COR-L47 (cell line): Measurements from ENCODE around the gene CALHM6.

Source experiments
- DNase-seq: peaks from one replicate; lab custom pipeline; 2025; lab: John Stamatoyannopoulos, UW

The CALHM6 gene

GRCh38 chr6:116446399-116446798, 14.8 kb upstream of the CALHM6 start:
- DNase-seq = no peak

DNA sequence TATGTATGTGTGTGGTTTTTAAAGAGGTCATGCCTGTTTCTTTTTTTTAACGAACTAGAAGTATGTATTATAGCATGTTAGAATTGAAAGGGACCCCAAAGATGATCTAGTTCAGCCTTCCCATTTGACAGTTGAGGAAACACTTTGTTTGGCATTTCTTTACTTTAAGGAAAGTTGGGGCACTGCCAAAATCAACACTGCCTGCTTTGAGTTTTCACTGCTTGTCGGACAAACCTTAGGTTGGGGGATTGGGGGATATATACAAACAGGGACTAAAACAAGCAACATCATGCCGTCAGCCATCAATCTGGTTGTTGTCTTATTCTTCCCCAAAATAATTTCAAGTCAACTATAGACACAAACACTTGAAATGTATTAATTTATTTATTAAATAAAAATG, 14.1 kb upstream of the CALHM6 start:
- no peak for DNase-seq

- no peak for DNase-seq
Observed at GRCh38 chr6:116447496-116448011, 13.6 kb upstream of the CALHM6 start.

GRCh38 chr6:116449565-116449964, 11.6 kb upstream of the CALHM6 start:
- no peak for DNase-seq

GRCh38 chr6:116450185-116450710, 10.9 kb upstream of the CALHM6 start:
- DNase-seq = no peak

- DNase-seq = no peak
Observed at GRCh38 chr6:116450769-116451740, 10.1 kb upstream of the CALHM6 start.

DNA sequence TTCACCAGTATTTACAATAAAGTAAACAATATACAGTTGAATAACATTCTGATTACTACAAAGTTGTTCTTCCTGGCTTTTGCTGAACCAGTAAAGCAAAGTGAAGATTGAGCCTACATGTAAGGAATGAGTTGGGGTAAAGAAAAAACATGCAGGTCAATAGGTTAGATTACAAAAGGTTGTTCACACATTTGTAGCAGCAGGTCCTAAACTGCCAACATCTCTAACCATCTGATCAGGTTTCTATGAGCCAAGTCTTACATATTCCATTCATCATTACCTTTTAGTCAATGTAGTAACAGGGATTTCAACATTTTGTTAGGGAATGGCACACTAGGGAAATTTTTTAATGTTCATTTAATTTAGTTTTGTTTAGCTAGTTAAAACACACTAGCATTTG, 9.3 kb upstream of the CALHM6 start:
- no peak for DNase-seq

- no peak for DNase-seq
Observed at GRCh38 chr6:116452531-116452930, 8.6 kb upstream of the CALHM6 start.

GRCh38 chr6:116456106-116456505, 5.1 kb upstream of the CALHM6 start:
- DNase-seq = no peak

- no peak for DNase-seq
Observed at GRCh38 chr6:116456927-116457326, 4.2 kb upstream of the CALHM6 start.

DNA sequence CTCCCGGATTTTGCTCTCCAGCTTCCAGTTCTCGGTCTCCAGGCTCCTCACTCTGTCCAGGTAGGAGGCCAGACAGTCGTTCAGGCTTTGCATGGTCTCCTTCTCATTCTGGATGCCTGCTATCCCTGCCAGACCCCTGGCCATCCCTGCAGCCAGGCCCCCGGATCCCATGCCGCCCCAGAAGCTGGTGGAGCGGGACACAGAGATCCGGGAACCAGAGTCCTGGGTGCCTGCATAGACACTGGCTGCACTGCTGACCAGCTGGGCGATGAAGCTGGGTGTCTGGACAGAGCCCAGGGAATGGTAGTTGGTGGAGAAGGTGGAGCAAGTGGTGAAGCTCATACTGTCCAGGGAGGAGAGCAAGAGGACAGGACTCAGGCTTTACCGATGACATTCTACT, 2.9 kb upstream of the CALHM6 start:
- DNase-seq = no peak

- DNase-seq = no peak
Observed at GRCh38 chr6:116459927-116460326, 1.2 kb upstream of the CALHM6 start.

GRCh38 chr6:116461932-116462885, 1.0 kb downstream of the CALHM6 start:
- no peak for DNase-seq

DNA sequence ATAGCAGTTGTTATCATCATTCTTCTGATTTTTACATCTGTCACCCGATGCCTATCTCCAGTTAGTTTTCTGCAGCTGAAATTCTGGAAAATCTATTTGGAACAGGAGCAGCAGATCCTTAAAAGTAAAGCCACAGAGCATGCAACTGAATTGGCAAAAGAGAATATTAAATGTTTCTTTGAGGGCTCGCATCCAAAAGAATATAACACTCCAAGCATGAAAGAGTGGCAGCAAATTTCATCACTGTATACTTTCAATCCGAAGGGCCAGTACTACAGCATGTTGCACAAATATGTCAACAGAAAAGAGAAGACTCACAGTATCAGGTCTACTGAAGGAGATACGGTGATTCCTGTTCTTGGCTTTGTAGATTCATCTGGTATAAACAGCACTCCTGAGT, 2.1 kb downstream of the CALHM6 start:
- DNase-seq = no peak

GRCh38 chr6:116465246-116465645, 4.1 kb downstream of the CALHM6 start:
- no peak for DNase-seq

DNA sequence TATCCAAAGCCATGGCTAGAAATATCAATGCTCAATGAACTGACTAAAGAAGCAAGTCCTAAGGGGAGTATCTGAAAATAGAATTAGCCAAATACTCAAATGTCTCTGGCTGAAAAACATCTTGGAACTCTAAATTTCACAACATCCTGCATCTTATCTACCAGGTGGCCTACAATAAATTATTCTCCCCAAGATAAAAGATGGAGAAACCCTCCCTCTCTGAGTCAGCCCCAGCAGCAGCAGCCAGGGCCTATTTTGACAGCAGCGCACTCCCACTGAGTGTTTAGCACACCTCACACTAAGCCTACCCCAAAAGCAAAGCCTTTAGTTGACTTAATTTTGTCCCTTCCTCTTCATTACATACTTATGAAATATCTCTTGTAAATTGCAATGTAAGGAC, 5.9 kb downstream of the CALHM6 start:
- no peak for DNase-seq

DNA sequence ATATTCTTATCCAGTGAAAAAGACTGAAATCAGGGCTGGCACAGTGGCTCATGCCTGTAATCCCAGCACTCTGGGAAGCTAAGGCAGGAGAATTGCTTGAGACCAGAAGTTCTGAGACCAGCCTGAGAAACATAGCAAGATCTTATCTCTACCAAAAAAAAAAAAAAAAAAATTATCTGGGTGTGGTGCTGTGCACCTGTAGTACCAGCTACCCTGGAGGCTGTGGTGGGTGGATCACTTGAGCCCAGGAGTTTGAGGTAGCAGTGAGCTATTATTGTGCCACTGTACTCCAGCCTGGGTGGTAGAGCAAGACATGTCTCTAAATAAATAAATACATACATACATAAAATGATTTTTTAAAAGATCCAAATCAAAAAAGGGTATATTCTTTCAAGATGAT, 6.3 kb downstream of the CALHM6 start:
- DNase-seq = no peak

- no peak for DNase-seq
Observed at GRCh38 chr6:116468293-116468692, 7.1 kb downstream of the CALHM6 start.

- no peak for DNase-seq
Observed at GRCh38 chr6:116471531-116471930, 10.4 kb downstream of the CALHM6 start.

DNA sequence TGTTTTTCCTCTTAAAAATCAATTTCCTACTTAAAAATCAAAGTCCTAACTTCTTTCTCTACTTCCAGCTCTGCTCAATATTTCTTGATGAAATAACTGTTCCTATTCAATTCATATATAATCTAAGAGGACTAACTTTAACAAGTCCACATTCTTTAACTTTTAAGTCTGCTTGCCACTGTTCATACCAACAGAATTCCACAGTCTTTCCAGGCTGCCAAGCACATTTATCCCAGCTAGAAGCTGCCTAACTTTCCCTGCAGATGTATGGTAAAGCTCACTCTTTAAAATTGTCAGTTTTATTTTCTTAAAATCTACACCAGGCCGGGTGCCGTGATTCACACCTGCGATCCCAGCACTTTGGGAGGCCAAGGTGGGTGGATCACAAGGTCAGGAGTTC, 11.5 kb downstream of the CALHM6 start:
- DNase-seq = no peak

DNA sequence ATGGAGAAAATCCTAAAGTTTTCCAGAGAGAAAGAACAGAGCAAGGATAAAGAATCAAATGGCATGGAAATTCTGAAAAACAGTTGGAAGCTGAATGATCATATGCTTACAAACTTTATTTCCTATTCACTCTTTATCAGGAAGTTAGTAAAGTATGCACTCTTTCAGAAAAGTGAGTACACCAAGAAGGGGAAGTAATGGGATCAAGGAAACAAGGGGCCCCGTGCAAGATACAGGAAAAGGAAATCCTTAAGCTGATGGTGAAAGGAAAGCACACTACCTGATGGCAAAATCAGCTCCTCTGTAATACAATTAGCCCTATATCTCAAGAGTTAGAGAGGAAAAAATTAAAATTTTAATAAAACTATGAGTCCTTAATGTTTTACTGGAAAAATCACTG, 14.0 kb downstream of the CALHM6 start:
- no peak for DNase-seq

GRCh38 chr6:116476002-116476678, 15.0 kb downstream of the CALHM6 start:
- DNase-seq = no peak
